DMS 273 (cell line): Measurements from ENCODE around the gene LEO1.

Experiments
- DNase-seq: peaks from one replicate; lab custom pipeline; 2025; ENCODE audit not compliant: unreplicated experiment; lab: John Stamatoyannopoulos, UW

Gene LEO1

GRCh38 chr15:51971375-51972133 is at the start of gene LEO1:
Gene LEO1, minus strand, starts transcription at chr15:51971778. Its CDS starts 33 bp downstream, at chr15:51971745.
- DNase-seq = peak; percentile 98

DNA sequence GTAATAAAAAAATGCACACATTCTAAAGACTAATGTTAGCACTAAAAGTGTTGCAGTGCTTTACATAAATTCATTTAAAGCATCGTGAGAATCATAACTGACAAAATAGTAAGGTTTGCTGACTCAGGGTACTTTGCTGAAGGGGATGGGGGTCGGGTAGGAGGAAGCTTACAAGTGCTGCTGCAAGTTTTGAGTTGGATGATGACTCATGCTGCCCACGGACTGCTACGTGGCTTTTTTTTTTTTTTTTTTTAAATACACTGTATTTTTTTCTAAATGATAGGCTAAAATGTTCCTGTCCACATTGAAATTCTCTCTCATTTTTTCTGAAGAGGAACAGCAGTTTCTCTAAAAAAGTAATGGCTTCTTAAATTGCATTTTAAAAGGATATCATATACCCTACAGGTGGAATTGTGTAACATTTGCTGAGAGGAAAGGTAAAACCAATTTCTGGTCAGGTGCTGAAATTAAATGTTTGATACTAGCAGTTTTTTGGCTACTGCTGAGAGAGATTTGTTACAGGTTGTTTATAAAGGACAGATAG is 49.6 kb upstream of the LEO1 start:
- peak; percentile 43 for DNase-seq

- peak; percentile 59 for DNase-seq
These were observed 48.9 kb upstream of the LEO1 start for GRCh38 chr15:52020221-52021085.

- DNase-seq = peak; percentile 85
These were observed 48.0 kb upstream of the LEO1 start for GRCh38 chr15:52019394-52020220.

- peak; percentile 94 for DNase-seq
These were observed 47.3 kb upstream of the LEO1 start, which contains the start of gene MAPK6 for GRCh38 chr15:52018693-52019393. Gene MAPK6, plus strand, starts transcription at chr15:52019219. Its CDS starts 27,242 bp downstream, at chr15:52046461.

DNA sequence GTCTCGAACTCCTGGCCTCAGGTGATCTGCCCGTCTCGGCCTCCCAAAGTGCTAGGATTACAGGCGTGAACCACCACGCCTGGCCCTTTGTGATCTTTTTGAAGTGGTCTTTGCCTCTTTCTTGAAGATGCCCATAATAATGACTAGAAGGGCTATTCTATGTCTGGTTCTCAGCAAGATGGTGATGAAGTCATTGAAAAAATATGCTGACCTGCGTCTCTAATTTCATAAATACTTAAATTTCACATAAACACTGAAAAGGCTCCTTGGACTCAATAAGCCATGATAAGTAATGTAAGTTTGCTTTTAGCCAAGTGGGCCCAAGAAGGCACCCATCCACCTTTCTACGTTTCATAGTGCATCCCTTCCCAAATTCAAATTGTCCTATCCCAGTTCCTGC is 46.7 kb upstream of the LEO1 start:
- no peak for DNase-seq

DNA sequence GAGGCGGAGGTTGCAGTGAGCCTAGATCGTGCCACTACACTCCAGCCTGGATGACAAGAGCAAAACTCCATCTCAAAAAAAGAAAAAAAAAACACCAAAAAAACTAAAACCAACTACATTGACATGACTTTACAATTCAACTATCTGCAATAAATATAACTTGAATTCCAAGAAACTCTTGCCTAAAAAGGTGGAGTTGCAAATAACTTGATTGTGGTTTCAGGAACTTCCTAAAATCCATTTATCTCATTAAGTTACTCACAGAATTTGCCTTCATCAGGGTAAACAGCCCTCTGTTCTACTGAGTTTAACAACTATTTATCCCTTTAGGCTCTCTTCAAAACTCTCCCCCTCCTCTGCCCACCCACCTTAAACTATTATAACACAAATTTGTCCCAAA is 44.7 kb upstream of the LEO1 start:
- DNase-seq = no peak

DNA sequence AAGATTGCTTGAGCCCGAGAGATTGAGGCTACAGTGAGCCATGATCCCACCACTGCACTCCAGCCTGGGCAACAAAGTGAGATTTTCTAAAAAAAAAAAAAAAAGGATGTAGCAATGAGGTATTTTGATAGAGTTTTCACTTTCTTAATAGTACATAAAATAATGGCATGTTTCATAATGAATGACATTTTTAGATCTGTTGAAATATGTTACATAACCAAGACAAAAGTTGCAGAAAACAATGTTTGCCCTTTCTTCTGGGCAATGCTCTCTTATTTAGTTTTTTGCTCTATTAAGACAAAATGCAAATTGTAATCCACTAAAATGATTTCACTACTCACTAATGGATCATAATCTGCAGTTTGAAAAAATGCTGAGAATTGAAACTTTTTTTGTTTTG is 43.0 kb upstream of the LEO1 start:
- DNase-seq = no peak

GRCh38 chr15:52013151-52013791 is 41.7 kb upstream of the LEO1 start:
- no peak for DNase-seq

DNA sequence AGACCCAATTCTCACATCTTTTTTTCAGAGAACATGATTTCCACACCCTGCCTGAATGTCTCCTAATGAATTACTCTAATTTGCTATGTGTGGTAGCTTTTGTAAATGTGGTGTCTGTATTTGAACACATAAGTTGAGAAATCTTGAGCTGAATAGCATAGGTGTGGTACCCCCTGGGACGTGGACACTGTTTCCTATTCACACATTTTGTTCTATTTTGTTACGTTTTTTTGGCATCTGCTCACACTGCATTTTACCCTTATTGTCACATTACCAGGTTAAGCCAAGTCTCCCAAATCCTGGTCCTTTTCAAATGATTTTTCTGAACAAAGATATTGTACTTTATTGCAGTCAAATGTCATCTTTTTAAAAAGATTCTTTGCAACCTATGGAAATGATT is 40.6 kb upstream of the LEO1 start:
- DNase-seq = no peak

DNA sequence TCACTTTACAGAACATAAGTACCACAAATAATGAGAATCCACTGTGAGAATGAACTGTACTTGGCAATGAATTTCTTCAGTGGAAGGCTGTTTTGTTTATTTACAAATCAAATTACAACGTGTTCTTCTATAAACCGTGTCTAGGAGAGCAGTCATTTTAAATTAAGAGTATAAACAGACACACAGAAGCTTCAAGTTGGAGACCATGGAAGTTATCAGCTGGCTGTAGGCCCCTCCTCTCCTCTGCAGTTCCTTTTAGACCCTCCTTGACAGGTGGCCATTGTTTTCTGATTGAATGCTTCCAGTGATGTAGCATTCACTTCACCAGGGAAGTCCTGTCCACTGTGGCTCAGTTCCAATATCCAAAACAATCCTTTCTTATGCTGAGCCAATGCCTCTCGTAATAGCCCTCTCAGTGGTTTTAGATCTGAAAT is 40.1 kb upstream of the LEO1 start:
- peak; percentile 18 for DNase-seq

GRCh38 chr15:52010633-52011595 is 39.3 kb upstream of the LEO1 start:
- peak; percentile 12 for DNase-seq

GRCh38 chr15:52008698-52009434 is 37.3 kb upstream of the LEO1 start:
- no peak for DNase-seq

DNA sequence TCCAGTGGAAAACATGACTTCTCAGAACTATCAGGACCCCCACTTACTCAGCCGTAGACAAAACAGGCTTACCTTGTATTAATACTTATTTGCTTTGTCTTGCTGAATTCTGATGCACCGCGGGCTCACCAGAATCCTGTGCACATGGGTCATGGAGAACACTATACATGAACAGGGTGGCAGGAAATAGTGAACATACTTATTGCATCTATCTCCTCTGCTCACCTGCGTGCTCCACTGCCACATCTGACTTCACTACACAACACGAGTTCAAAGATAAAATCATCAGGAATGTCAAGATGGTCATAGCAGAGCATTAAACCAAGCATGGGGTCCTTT is 36.8 kb upstream of the LEO1 start:
- DNase-seq = no peak

DNA sequence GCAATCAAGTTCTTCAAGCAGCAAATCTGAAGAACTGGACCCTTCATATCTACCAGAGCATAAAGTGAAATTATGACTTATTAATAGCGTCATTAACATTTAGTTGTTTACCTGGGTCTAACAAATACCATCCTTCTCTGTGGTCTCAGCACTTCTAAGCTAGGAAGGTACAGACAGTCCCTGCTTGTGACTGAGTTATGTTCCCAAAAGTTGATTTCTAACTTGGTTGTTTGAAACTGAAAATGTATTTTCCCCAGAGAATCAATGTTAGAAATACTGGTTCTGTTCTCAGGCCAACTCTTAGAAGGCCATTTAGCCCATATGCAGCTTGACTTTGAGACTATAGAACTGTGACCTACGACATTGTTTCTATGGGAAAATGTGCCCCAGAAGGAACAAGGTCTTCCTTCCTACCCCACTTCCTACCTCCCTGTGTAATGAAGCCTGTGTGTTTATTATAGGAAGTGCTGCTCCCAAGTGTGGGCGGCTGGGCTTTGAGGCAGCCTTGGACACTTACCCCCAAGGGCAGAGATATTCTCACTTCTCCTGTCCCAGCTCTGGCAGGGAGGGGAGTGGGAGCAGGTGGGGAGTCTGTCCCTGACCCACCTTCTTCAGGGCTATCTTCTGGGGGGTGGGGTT is 35.2 kb upstream of the LEO1 start:
- no peak for DNase-seq

DNA sequence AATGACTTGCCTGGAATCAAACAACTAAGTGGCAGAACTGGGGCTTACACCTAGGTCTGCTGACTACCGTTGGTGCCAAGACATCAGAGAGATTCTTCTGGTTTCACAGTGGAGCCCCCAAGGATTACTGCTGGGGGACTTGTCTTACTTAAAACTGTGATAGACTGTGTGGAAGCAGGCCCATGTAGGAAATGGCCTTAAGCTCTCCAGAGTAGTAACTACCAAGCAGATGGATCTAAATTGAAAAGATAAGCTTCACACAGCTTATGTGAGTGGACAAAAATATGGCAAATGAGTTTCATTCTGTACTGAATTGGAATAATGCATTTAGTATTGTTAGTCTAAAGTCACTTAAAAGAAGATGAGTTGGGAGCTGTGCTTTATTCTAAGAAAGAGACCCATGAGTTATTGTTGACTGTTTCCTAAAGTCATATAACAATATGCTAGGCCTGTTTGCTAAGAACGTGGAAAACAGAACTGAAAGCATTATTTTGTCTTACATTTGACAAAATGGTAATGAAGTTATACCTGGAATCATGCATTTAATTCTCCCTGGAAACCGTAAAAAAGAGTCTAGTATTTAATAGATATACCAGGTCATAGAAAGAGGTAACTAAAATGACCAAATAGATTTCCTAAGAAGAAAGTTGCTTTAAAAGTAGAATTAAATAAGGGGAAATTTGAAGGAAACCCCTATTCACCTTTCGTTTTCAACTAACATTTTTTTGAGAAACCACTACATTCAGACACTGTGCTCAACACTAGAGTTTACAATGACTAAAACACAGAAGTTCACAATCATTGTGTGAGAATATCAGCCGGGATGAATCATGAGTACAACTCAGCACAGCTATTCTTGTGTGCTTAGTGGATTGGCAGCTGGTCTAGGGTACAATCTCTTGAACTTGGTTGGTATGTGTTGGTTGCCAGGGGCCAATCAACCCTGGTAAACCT is 34.4 kb upstream of the LEO1 start:
- no peak for DNase-seq
